Fibroblast of skin of scalp (primary cell): ENCODE data around the gene PARP16.

ENCODE experiments used
- DNase-seq: peaks from one replicate; pipeline ENCODE4 v3.0.0-alpha.2; 2013

PARP16 gene

GRCh38 chr15:65310431-65311137 is 23.9 kb upstream of the PARP16 start:
- no peak for DNase-seq

DNA sequence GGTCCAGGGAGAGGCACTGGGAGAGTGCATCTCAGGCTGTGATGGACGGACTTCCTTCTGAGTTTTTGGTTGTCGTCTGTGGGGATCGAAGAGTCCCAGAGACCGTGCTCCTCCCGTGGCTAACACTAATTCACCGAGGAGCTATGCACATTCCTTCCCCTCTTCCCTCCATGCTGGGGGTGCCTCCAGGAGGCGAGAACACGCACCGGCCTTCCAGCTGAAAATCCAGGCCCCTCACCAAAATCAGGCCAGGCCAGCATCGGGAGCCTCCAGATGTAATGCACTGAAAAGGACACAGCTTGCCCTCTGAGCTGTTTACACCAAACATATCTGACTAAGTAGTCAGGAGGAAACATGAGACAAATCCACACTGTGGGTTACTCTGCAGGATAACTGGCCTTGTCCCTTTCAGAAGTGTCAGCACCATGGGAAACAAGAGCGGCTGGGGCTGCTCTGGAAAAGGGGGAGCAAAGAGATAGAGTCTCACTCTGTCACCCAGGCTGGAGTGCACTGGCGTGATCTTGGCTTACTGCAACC is 23.3 kb upstream of the PARP16 start:
- DNase-seq, result no peak

GRCh38 chr15:65307978-65308377 is 21.3 kb upstream of the PARP16 start:
- DNase-seq, result no peak

DNA sequence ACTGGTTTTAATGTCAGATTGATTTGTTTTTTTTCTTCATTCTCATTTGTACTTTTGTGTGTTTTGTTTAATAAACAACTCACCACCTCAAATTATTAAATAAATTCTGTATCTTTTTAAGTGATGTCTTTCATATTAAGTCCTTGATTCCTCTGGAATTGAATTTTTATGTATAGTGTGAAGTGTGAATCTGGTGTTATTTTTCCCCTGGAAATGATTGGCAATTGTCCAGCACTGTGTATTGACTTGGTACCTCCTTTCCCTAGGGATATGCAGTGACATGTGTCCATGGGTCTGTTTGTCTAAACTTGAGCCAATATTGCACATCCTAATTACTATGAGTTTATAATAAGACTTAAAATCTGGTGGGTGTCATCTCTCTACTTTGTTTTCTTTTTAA is 19.9 kb upstream of the PARP16 start:
- DNase-seq, result no peak

- no peak for DNase-seq
These were observed 19.1 kb upstream of the PARP16 start for GRCh38 chr15:65305776-65306175.

GRCh38 chr15:65305150-65305758 is 18.6 kb upstream of the PARP16 start:
- no peak for DNase-seq

DNA sequence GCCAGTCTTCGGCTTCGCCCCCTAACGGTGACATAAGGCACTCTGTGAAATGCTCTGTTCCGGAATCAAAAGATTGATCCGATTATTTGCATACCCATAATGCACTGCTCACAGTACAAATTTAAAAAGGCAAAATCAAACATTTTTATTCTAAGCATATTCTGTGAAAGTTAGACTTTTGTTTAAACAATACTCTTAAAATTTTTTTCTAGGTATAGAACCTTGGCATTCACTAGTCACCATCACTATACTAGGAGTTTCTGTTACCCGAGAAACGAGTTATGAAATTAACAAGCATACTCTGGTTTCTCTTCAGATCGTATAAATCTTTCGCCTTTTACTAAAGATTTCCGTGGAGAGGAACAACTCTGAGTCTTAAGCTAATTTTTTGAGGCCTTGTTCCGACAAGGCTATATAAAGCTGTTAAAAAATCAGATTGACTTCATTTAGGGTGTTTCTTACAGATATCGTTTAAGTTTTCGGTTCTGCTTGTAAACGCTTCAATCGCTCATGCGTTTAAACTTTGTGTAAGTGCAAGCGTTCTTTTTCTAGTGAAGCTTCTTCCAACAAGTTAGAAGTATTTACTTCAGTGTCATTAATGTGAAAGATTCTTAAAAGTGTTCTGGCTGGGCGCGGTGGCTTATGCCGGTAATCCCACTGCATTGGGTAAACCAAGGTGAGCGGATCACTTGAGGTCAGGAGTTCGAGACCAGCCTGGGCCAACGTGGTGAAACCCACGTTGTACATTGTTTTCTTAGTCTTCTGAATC is 17.9 kb upstream of the PARP16 start, which contains the start of gene RNU5B-1:
RNU5B-1 (plus strand) TSS at position 297 of the 769 bp plus-strand sequence.
- peak; percentile 98 for DNase-seq

- DNase-seq, result peak; percentile 76
These were observed 17.2 kb upstream of the PARP16 start for GRCh38 chr15:65303687-65304380.

- DNase-seq, result no peak
These were observed 15.4 kb upstream of the PARP16 start for GRCh38 chr15:65302061-65302460.

DNA sequence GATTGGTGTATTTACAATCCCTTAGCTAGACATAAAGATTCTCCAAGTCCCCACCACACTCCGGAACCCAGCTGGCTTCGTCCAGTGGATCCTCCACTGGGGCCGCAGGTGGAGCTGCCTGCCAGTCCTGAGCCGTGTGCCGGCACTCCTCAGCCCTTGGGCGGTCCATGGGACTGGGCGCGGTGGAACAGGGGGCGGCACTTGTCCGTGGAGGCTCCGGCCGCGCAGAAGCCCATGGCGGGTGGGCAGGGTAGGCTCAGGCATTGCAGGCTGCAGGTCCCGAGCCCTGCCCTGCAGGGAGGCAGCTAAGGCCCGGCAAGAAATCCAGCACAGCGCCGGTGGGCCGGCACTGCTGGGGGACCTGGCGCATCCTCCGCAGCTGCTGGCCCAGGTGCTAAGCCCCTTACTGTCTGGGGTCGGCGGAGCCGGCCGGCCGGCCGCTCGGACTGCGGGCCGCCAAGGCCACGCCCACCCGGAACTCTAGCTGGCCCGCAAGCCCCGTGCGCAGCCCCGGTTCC is 14.3 kb upstream of the PARP16 start:
- no peak for DNase-seq

GRCh38 chr15:65298731-65299130 is 12.0 kb upstream of the PARP16 start:
- no peak for DNase-seq

DNA sequence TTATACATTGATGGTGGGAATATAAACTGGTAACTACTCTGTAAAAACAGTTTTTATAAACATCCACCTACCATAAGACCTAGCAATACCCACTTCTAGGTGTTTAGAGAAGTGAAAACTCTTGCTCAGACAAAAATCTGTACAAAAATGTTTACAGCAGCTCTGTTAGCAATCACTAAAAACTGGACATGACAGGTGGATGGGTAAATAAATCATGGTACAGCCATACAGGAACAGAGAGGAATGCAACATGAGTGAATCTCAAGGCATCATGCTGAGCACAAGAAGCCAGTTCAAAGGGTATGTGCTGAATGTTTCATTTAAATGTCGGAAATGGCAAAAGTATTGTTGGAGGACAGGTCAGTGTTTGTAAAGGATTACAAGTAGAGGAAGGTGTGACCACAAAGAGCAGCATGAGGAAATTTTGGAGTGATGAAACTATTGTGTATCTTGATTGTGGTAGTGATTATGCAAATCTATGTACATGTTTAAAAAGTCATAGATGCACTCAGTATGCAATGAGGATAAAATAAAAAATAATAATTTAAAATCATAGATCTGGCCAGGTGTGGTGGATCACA is 6.3 kb upstream of the PARP16 start:
- DNase-seq, result no peak

GRCh38 chr15:65290228-65290627 is 3.5 kb upstream of the PARP16 start:
- DNase-seq, result no peak

DNA sequence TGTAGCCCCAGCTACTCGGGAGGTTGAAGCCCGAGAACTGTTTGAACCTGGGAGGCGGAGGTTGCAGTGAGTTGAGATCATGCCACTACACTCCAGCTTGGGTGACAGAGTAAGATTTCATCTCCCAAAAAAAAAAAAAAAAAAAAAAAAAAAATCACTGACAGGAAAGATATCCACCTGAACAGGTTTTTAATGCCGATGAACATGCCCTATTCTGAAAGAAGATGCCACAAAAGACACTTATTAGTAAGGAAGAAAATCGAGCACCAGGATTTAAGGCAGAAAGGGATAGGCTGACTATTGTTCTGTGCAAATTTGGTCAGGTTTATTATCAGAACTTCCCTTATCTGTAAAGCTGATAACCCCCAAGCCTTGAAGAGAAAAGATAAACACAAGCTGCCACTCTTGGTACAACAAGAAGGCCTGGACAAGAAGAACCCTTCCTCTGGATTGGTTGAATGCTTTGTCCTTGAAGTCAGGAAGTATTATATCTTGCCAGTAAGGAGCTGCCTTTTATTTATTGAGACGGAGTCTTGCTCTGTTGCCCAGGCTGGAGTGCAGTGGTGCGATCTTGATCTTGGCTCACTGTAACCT is 2.7 kb upstream of the PARP16 start:
- DNase-seq, result no peak

- DNase-seq, result no peak
These were observed 805 bp upstream of the PARP16 start for GRCh38 chr15:65287520-65287855.

DNA sequence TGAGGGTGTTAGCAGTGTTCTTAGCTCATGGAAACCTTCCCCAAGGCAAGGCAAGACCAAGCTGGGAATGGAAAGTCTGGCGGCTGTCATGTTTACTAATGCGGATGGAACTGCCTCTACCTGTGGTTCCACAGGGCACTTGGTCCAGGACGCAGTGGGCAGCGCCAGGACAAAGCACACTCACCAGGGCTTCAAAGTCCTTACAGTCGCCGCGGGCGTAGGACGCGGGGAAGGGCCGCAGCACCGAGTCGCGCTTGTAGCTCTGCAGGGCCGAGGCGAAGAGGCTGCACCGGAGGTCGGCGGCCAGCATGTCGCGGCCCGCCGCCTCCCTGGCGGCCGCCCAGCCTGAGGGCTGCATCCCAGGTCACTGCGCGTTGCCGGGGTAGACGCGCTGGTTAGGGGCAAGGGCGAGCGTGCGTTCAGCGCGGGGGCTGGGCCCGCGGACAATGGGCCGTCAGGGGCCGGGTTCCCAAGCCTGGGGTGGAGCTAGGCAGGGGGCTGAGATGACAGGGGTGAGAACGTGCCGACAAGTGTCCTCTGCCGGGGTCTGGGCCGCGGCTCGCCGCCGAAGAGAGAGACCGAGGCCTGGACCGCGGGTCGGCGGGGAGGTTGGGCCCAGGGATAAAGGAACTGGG is 497 bp downstream of the PARP16 start:
- DNase-seq, result peak; percentile 9

GRCh38 chr15:65285291-65286068 is 1.2 kb downstream of the PARP16 start:
- DNase-seq, result peak; percentile 17

GRCh38 chr15:65278480-65278879 is 8.2 kb downstream of the PARP16 start:
- DNase-seq, result no peak

- DNase-seq, result no peak
These were observed 9.7 kb downstream of the PARP16 start for GRCh38 chr15:65277015-65277414.

- DNase-seq, result peak; percentile 12
These were observed 11.0 kb downstream of the PARP16 start for GRCh38 chr15:65275728-65276126.
